Endometrium (tissue), 2 donors: ENCODE measurements around the gene ADAMTS12.

Source experiments
- FAIRE-seq: peaks from 2 replicates; lab custom pipeline; 2012; peaks lifted over from hg19 to GRCh38; lab: Jason Lieb, UNC
- donor health status: control.
- donor health status: control.

The ADAMTS12 gene

GRCh38 chr5:33649549-33650482, 242.0 kb downstream of the ADAMTS12 start:
- no peak for FAIRE-seq

GRCh38 chr5:33641744-33642505, 249.9 kb downstream of the ADAMTS12 start:
- no peak for FAIRE-seq

- no peak for FAIRE-seq
Observed at GRCh38 chr5:33639474-33639873, 252.3 kb downstream of the ADAMTS12 start.

GRCh38 chr5:33637011-33637410, 254.8 kb downstream of the ADAMTS12 start:
- FAIRE-seq, result no peak

GRCh38 chr5:33635582-33635981, 256.2 kb downstream of the ADAMTS12 start:
- no peak for FAIRE-seq

- FAIRE-seq, result no peak
Observed at GRCh38 chr5:33633699-33634098, 258.1 kb downstream of the ADAMTS12 start.

- FAIRE-seq, result no peak
Observed at GRCh38 chr5:33631786-33632185, 260.0 kb downstream of the ADAMTS12 start.

GRCh38 chr5:33631139-33631538, 260.7 kb downstream of the ADAMTS12 start:
- no peak for FAIRE-seq

GRCh38 chr5:33629999-33630398, 261.8 kb downstream of the ADAMTS12 start:
- no peak for FAIRE-seq

GRCh38 chr5:33628796-33629195, 263.0 kb downstream of the ADAMTS12 start:
- FAIRE-seq, result no peak

- FAIRE-seq, result no peak
Observed at GRCh38 chr5:33621514-33621913, 270.3 kb downstream of the ADAMTS12 start.

GRCh38 chr5:33614039-33614438, 277.8 kb downstream of the ADAMTS12 start:
- FAIRE-seq, result no peak

GRCh38 chr5:33612386-33612785, 279.4 kb downstream of the ADAMTS12 start:
- no peak for FAIRE-seq

GRCh38 chr5:33611877-33612276, 279.9 kb downstream of the ADAMTS12 start:
- FAIRE-seq, result no peak

- FAIRE-seq, result no peak
Observed at GRCh38 chr5:33608344-33609041, 283.3 kb downstream of the ADAMTS12 start.

GRCh38 chr5:33604503-33604902, 287.3 kb downstream of the ADAMTS12 start:
- no peak for FAIRE-seq

GRCh38 chr5:33601881-33602280, 289.9 kb downstream of the ADAMTS12 start:
- FAIRE-seq, result no peak

GRCh38 chr5:33595303-33595702, 296.5 kb downstream of the ADAMTS12 start:
- FAIRE-seq, result no peak

GRCh38 chr5:33594006-33594405, 297.8 kb downstream of the ADAMTS12 start:
- no peak for FAIRE-seq

- no peak for FAIRE-seq
Observed at GRCh38 chr5:33592245-33592644, 299.5 kb downstream of the ADAMTS12 start.

- no peak for FAIRE-seq
Observed at GRCh38 chr5:33588654-33589372, 303.0 kb downstream of the ADAMTS12 start.

- no peak for FAIRE-seq
Observed at GRCh38 chr5:33583332-33583731, 308.5 kb downstream of the ADAMTS12 start.
